Caco-2 (cell line): ENCODE measurements around the gene TOM1. TPM values are rescaled to one million over a fixed set of nuclear protein-coding genes. Genes with fewer than 3 reads are reported as not detected.

Experiments used
- BruUV-seq: library from RNA; stranded (reverse); fragments of 400-500 nt; replicated peaks from 2 replicates; lab custom pipeline; 2021; lab: Mats Ljungman, UMichigan
- CTCF ChIA-PET: fragments of 300-600 bp; sonication (Branson Sonifier 250); formaldehyde crosslinking; loops from one replicate; lab custom pipeline; 2022; ENCODE audit warnings: antibody characterized with exemption; lab: Charles Lee
- POLR2A ChIA-PET: fragments of 300-600 bp; sonication (Branson Sonifier 250); formaldehyde crosslinking; loops from one replicate; lab custom pipeline; 2022; ENCODE audit warnings: antibody characterized with exemption; lab: Charles Lee
- DNase-seq, 2 experiments: peaks; one replicate each; pipeline versions ENCODE4 v3.0.0 to v3.0.0-alpha.2; 2020 to 2022
- H3K27me3 ChIP-seq: replicated peaks from 2 replicates; pipeline ENCODE4 v1.6.0; 2011; ENCODE audit warnings: low read length; ENCODE audit not compliant: control insufficient read depth, insufficient read depth
- H3K36me3 ChIP-seq: 2 replicates; pipeline ENCODE4 v1.5.1; 2011; ENCODE audit warnings: low read length; ENCODE audit not compliant: control insufficient read depth, insufficient read depth
- H3K4me1 ChIP-seq: fragments of 250-450 bp; sonication (Bioruptor Pico); 2 replicates; pipeline ENCODE4 v1.5.1; 2020; ENCODE audit warnings: mild to moderate bottlenecking
- H3K4me3 ChIP-seq: 2 replicates; pipeline ENCODE4 v1.5.1; 2011; ENCODE audit warnings: low read depth, mild to moderate bottlenecking, control low read depth, low read length
- H3K9me3 ChIP-seq: fragments of 250-450 bp; sonication (Bioruptor Pico); 2 replicates; pipeline ENCODE4 v1.5.1; 2020; ENCODE audit warnings: mild to moderate bottlenecking, moderate library complexity
- H3K27ac Mint-ChIP-seq: one replicate; pipeline ENCODE4 v1.8.0; 2022; ENCODE audit warnings: mixed read lengths; ENCODE audit not compliant: unreplicated experiment
- H3K27me3 Mint-ChIP-seq: one replicate; pipeline ENCODE4 v1.8.0; 2022; ENCODE audit warnings: mixed read lengths; ENCODE audit not compliant: insufficient read depth, unreplicated experiment
- H3K36me3 Mint-ChIP-seq: one replicate; pipeline ENCODE4 v1.8.0; 2022; ENCODE audit warnings: mild to moderate bottlenecking, mixed read lengths; ENCODE audit not compliant: insufficient read depth, unreplicated experiment
- H3K4me1 Mint-ChIP-seq: one replicate; pipeline ENCODE4 v1.8.0; 2022; ENCODE audit warnings: low read depth, mixed read lengths; ENCODE audit not compliant: unreplicated experiment
- H3K4me3 Mint-ChIP-seq: one replicate; pipeline ENCODE4 v1.8.0; 2022; ENCODE audit warnings: mild to moderate bottlenecking, moderate library complexity, mixed read lengths; ENCODE audit not compliant: unreplicated experiment
- H3K9me3 Mint-ChIP-seq: one replicate; pipeline ENCODE4 v1.8.0; 2022; ENCODE audit warnings: mixed read lengths; ENCODE audit not compliant: unreplicated experiment
- intact Hi-C: fragments of 100-400 bp; cut with micrococcal nuclease; formaldehyde crosslinking; loops from one replicate; pipeline ENCODE4 v1.10.0; 2022; ENCODE audit not compliant: unreplicated experiment
- total RNA-seq: library from RNA; stranded (reverse); gene quantifications from 2 replicates; pipeline ENCODE4 v1.2.3, GENCODE V29; 2022
- TF ChIP-seq, protein P1 (sequence below), 2 experiments: fragments of 200-600 bp in 1 of 2; IDR thresholded peaks; 1 replicate in 1 of 2; 2 replicates in 1 of 2; pipeline versions ENCODE4 v1.5.1 to v1.8.0; 2011 to 2022; ENCODE audit warnings: antibody characterized with exemption in 1 of 2, control low read depth in 1 of 2, inconsistent platforms in 1 of 2, low read depth in 1 of 2, low read length in 1 of 2, mild to moderate bottlenecking in 1 of 2, moderate library complexity in 1 of 2; ENCODE audit not compliant: insufficient read depth in 1 of 2, severe bottlenecking in 1 of 2, unreplicated experiment in 1 of 2

Gene TOM1
- total RNA-seq, 1 experiment from 2014 or later, result 47.4 TPM

DNA sequence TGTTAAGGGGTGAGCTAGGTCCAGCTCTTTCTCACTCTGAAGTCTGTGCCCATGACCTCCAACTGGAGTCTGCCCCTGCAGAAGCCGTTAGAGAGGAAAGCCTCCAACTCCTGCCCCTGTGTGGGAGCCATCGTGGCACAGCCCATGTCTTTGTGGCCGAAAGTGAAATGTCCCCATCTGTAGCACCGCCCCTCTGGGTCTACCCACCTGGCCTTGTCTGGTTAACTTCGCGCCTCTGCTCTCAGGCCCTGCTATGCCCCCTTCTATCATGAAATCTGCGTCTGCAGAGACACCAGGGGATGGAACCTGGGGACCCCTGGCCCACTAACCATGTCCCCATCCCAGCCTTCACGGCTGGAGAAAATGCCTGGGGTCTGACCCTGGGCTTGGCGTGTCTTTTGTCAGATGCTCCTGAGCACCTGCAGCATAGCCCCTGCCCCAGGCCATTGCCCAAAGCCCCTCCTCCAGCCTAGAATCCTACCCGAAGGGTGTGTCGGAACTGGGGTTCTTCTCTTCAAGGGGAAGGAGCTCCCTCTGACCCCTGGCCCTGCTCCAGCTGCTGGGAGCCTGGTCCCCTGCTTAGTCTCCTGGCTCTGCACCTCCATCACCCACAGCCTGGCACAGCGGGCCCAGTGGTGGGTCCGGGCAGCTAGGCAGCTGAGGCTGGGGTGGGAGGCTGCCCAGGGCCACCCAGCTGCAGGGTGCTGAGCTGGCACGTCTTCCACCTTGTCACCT lies 45.4 kb downstream of the TOM1 start:
- TF ChIP-seq, protein P1, sequence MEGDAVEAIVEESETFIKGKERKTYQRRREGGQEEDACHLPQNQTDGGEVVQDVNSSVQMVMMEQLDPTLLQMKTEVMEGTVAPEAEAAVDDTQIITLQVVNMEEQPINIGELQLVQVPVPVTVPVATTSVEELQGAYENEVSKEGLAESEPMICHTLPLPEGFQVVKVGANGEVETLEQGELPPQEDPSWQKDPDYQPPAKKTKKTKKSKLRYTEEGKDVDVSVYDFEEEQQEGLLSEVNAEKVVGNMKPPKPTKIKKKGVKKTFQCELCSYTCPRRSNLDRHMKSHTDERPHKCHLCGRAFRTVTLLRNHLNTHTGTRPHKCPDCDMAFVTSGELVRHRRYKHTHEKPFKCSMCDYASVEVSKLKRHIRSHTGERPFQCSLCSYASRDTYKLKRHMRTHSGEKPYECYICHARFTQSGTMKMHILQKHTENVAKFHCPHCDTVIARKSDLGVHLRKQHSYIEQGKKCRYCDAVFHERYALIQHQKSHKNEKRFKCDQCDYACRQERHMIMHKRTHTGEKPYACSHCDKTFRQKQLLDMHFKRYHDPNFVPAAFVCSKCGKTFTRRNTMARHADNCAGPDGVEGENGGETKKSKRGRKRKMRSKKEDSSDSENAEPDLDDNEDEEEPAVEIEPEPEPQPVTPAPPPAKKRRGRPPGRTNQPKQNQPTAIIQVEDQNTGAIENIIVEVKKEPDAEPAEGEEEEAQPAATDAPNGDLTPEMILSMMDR (IDR thresholded peaks at IDR 0.05; ENCODE audit: insufficient read depth in 1 of 2, low read depth in 1 of 2, low read length in 1 of 2, severe bottlenecking in 1 of 2, unreplicated experiment in 1 of 2), result no peak
- H3K27me3 Mint-ChIP-seq, result no peaks in the 10 kb centered on the region
- Histone ChIP-seq H3K9me3 (no peaks in the 10 kb centered on the region), H3K4me1 (no peaks in the 10 kb centered on the region), H3K36me3 (peaks cover 6% of the 10 kb centered on the region), H3K27me3 (no peaks in the 10 kb centered on the region), H3K4me3 (no peak overlapping the region)
- H3K4me3 Mint-ChIP-seq, result no peak overlapping the region
- no peak for DNase-seq
- ChIA-PET POLR2A (no interaction called here), CTCF (no interaction called here)
- intact Hi-C loops, result no loop called here
- no peak overlapping the region for H3K27ac Mint-ChIP-seq
- H3K4me1 Mint-ChIP-seq, result no peaks in the 10 kb centered on the region
- H3K9me3 Mint-ChIP-seq, result no peaks in the 10 kb centered on the region
- no TSS peak for BruUV-seq
- H3K36me3 Mint-ChIP-seq, result peaks cover 11% of the 10 kb centered on the region

- intact Hi-C loops, result no loop called here
- ChIA-PET CTCF (no interaction called here), POLR2A (no interaction called here)
Measured at GRCh38 chr22:35345808-35346505, 46.3 kb downstream of the TOM1 start.

DNA sequence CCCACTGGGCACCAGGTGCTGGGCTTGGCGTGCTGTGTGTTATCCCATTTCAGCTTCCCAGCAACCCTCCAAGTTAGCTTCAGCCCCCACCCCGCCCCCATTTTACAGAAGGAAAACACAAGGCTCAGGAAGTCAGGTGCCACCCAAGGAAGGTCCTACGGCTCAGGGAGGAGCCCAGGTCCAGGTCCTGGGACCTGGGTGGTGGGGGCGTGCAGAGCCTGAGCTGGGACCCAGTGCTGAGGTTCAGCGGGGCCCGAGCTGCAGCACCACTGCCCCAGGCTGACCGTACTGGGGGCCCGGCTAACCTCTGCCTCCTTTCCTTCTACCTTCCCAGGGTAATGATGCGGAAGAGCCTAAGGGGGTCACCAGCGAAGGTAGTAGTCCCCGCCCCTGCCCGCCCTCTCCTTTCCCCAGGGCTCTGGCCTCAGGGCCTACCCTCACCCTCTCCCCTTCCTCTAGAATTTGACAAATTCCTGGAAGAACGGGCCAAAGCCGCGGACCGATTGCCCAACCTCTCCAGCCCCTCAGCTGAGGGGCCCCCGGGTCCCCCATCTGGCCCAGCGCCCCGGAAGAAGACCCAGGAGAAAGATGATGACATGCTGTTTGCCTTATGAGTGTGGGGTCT lies 47.0 kb downstream of the TOM1 start:
- TF ChIP-seq, protein P1 (IDR thresholded peaks at IDR 0.05; ENCODE audit: insufficient read depth in 1 of 2, low read depth in 1 of 2, low read length in 1 of 2, severe bottlenecking in 1 of 2, unreplicated experiment in 1 of 2), result no peak
- Histone ChIP-seq H3K36me3 (peaks cover 6% of the 10 kb centered on the region), H3K9me3 (peaks cover 3% of the 10 kb centered on the region; the same call in 1 of the 2 replicates), H3K4me3 (no peak overlapping the region), H3K4me1 (peaks cover 10% of the 10 kb centered on the region), H3K27me3 (no peaks in the 10 kb centered on the region)
- no peaks in the 10 kb centered on the region for H3K27me3 Mint-ChIP-seq
- POLR2A ChIA-PET, result no interaction called here
- H3K9me3 Mint-ChIP-seq, result no peaks in the 10 kb centered on the region
- intact Hi-C loops, result no loop called here
- H3K4me1 Mint-ChIP-seq, result no peaks in the 10 kb centered on the region
- peaks cover 27% of the 10 kb centered on the region for H3K36me3 Mint-ChIP-seq
- CTCF ChIA-PET, result no interaction called here
- no peak overlapping the region for H3K27ac Mint-ChIP-seq
- H3K4me3 Mint-ChIP-seq, result no peak overlapping the region
- BruUV-seq, result no TSS peak
- DNase-seq, result no peak

More at GRCh38 chr22:35345808-35346505, 46.3 kb downstream of the TOM1 start:
- Mint-ChIP-seq H3K4me3 (no peak overlapping the region), H3K36me3 (peaks cover 20% of the 10 kb centered on the region), H3K27ac (no peak overlapping the region), H3K27me3 (no peaks in the 10 kb centered on the region), H3K4me1 (no peaks in the 10 kb centered on the region), H3K9me3 (no peaks in the 10 kb centered on the region)
- Histone ChIP-seq H3K4me1 (peaks cover 4% of the 10 kb centered on the region), H3K4me3 (no peak overlapping the region), H3K36me3 (peaks cover 6% of the 10 kb centered on the region), H3K9me3 (no peaks in the 10 kb centered on the region), H3K27me3 (no peaks in the 10 kb centered on the region)
- no TSS peak for BruUV-seq
- TF ChIP-seq, protein P1 (IDR thresholded peaks at IDR 0.05; ENCODE audit: insufficient read depth in 1 of 2, low read depth in 1 of 2, low read length in 1 of 2, severe bottlenecking in 1 of 2, unreplicated experiment in 1 of 2), result no peak
- DNase-seq, result no peak
